ENCODE measurements around the gene SLC6A7.
A peak's percentile ranks its signal among the peaks of the same experiment; 100 is the strongest.

SLC6A7 gene

GRCh38 chr5:150254774-150255173 is 64.9 kb downstream of the SLC6A7 start:
- ATAC-seq (ENCODE audit: low read depth): no peak
- H3K4me1 ChIP-seq (ENCODE audit: insufficient read depth, poor library complexity, severe bottlenecking): no peaks in the 10 kb centered on the region
- no peaks in the 10 kb centered on the region for H3K36me3 ChIP-seq (ENCODE audit: low read depth)
- H3K4me3 ChIP-seq (ENCODE audit: severe bottlenecking): no peak overlapping the region
- TF ChIP-seq CTCF (IDR thresholded peaks at IDR 0.05; ENCODE audit: poor library complexity, severe bottlenecking): no peak
- no peak overlapping the region for H3K27ac ChIP-seq (ENCODE audit: poor library complexity, severe bottlenecking)
- DNase-seq (ENCODE audit: low spot score): no peak
- H3K27me3 ChIP-seq (ENCODE audit: insufficient read depth, poor library complexity, severe bottlenecking): no peaks in the 10 kb centered on the region
- no peaks in the 10 kb centered on the region for H3K9me3 ChIP-seq (ENCODE audit: severe bottlenecking)

- no peak for DNase-seq (ENCODE audit: low spot score)
- Histone ChIP-seq H3K27ac (ENCODE audit: poor library complexity, severe bottlenecking) (no peak overlapping the region), H3K36me3 (ENCODE audit: low read depth) (no peaks in the 10 kb centered on the region), H3K27me3 (ENCODE audit: insufficient read depth, poor library complexity, severe bottlenecking) (no peaks in the 10 kb centered on the region), H3K4me3 (ENCODE audit: severe bottlenecking) (no peak overlapping the region), H3K9me3 (ENCODE audit: severe bottlenecking) (no peaks in the 10 kb centered on the region), H3K4me1 (ENCODE audit: insufficient read depth, poor library complexity, severe bottlenecking) (no peaks in the 10 kb centered on the region)
- no peak for ATAC-seq (ENCODE audit: low read depth)
- TF ChIP-seq CTCF (IDR thresholded peaks at IDR 0.05; ENCODE audit: poor library complexity, severe bottlenecking): no peak
Measured at GRCh38 chr5:150255659-150256409, 66.0 kb downstream of the SLC6A7 start.

DNA sequence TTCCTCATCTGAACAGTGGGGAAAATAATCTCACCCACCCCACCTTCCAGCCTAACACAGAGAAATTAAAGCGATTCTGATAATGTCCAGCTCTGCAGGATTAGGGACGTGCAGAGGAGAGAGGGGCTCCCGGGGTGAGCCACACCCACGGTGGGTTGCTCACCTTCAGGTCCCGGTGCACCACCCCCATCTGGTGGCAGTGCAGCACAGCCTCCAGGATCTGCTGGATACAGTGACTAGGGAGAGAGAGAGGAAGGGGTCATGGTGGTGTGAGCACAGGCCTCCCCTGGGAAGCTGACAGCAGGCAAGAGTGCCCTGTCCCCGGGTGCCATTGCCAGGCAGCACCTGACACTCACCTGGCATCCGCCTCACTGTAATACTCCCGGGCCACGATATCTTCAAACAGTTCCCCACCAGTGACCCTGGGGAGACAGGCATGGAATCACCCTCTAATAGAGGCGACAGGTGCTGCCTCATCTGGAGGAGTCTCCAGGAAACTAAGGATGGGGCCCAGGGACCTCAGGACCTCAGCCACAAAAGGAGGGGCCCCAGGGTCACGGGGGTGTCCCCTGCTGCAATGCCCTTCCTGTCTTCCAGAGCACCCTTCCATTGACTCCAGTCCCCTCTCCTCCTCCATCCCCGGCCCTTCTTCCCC is 66.7 kb downstream of the SLC6A7 start:
- H3K9me3 ChIP-seq (ENCODE audit: severe bottlenecking): no peaks in the 10 kb centered on the region
- ATAC-seq (ENCODE audit: low read depth) (no peak), DNase-seq (ENCODE audit: low spot score) (no peak)
- no peak overlapping the region for H3K4me3 ChIP-seq (ENCODE audit: severe bottlenecking)
- H3K4me1 ChIP-seq (ENCODE audit: insufficient read depth, poor library complexity, severe bottlenecking): no peaks in the 10 kb centered on the region
- no peaks in the 10 kb centered on the region for H3K36me3 ChIP-seq (ENCODE audit: low read depth)
- TF ChIP-seq CTCF (IDR thresholded peaks at IDR 0.05; ENCODE audit: poor library complexity, severe bottlenecking): no peak
- H3K27ac ChIP-seq (ENCODE audit: poor library complexity, severe bottlenecking): no peak overlapping the region
- no peaks in the 10 kb centered on the region for H3K27me3 ChIP-seq (ENCODE audit: insufficient read depth, poor library complexity, severe bottlenecking)

DNA sequence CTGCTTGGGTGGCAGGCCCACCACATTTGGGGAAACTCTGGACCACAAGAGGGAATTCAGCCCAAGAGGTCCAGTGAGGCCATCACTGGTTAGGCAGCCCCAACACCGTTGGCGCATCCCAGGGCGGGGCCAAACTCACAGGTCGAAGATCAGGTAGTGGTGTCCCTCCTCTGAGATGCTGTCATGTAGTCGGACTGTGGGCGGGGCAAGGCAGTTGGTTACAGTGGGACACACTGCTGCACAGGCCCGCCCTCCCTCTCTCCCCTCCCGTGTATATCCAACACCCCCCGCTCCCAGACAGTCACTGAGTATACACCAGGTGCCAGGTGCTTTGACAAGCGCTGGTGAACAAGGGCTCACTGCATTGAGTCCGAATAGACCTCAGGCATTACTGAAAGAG is 67.6 kb downstream of the SLC6A7 start:
- H3K27ac ChIP-seq (ENCODE audit: poor library complexity, severe bottlenecking): no peak overlapping the region
- TF ChIP-seq CTCF (IDR thresholded peaks at IDR 0.05; ENCODE audit: poor library complexity, severe bottlenecking): no peak
- DNase-seq (ENCODE audit: low spot score): peak; percentile 74
- ATAC-seq (ENCODE audit: low read depth): no peak
- no peaks in the 10 kb centered on the region for H3K36me3 ChIP-seq (ENCODE audit: low read depth)
- no peaks in the 10 kb centered on the region for H3K27me3 ChIP-seq (ENCODE audit: insufficient read depth, poor library complexity, severe bottlenecking)
- no peaks in the 10 kb centered on the region for H3K4me1 ChIP-seq (ENCODE audit: insufficient read depth, poor library complexity, severe bottlenecking)
- no peaks in the 10 kb centered on the region for H3K9me3 ChIP-seq (ENCODE audit: severe bottlenecking)
- no peak overlapping the region for H3K4me3 ChIP-seq (ENCODE audit: severe bottlenecking)

- Histone ChIP-seq H3K27ac (ENCODE audit: poor library complexity, severe bottlenecking) (no peak overlapping the region), H3K4me3 (ENCODE audit: severe bottlenecking) (no peak overlapping the region), H3K9me3 (ENCODE audit: severe bottlenecking) (no peaks in the 10 kb centered on the region), H3K27me3 (ENCODE audit: insufficient read depth, poor library complexity, severe bottlenecking) (no peaks in the 10 kb centered on the region), H3K36me3 (ENCODE audit: low read depth) (no peaks in the 10 kb centered on the region), H3K4me1 (ENCODE audit: insufficient read depth, poor library complexity, severe bottlenecking) (no peaks in the 10 kb centered on the region)
- DNase-seq (ENCODE audit: low spot score) (no peak), ATAC-seq (ENCODE audit: low read depth) (no peak; the same call in 2 of the 3 replicates)
- TF ChIP-seq CTCF (IDR thresholded peaks at IDR 0.05; ENCODE audit: poor library complexity, severe bottlenecking): no peak
Measured at GRCh38 chr5:150258130-150258529, 68.3 kb downstream of the SLC6A7 start.

Data from RWPE2 (cell line).